ENCODE measurements around the gene PPFIA4.
A peak's percentile ranks its signal among the peaks of the same experiment; 100 is the strongest.

GRCh38 chr1:203038891-203039608 is 12.8 kb downstream of the PPFIA4 start:
- TF ChIP-seq EZH2 (IDR thresholded peaks at IDR 0.05; ENCODE audit: borderline replicate concordance, low read depth, low read length, poor library complexity, severe bottlenecking) = no peak
- peak; percentile 96 for TF ChIP-seq CTCF (conservative IDR thresholded peaks at IDR 0.05; ENCODE audit: low read depth, low read length)

Measured in A673 (cell line).